Heart left ventricle (tissue), 16 donors: ENCODE measurements around the gene USP34. TPM values are rescaled to one million over a fixed set of nuclear protein-coding genes. Genes with fewer than 3 reads are reported as not detected.

Source experiments
- ATAC-seq, 4 donors: fragments of 200-7000 bp; cut with Tn5 transposase; one replicate each; pipeline ENCODE4 v1.9.1; 2020 to 2022; ENCODE audit warnings: moderate library complexity in 4 of 4, mild to moderate bottlenecking in 3 of 4, moderate number of reproducible peaks in 1 of 4
- DNase-seq, 5 donors: peaks; one replicate each; pipeline ENCODE4 v3.0.0-alpha.2; 2020
- H3K27ac ChIP-seq, 12 donors: fragments of 200-600 bp; sonication (generic) in 4 of 12; one replicate each; pipeline versions ENCODE4 v1.5.0 to v1.8.0; 2016 to 2022; ENCODE audit warnings: mild to moderate bottlenecking in 2 of 12
- H3K27me3 ChIP-seq, 9 donors: fragments of 200-600 bp; sonication (generic) in 2 of 9; one replicate each; pipeline versions ENCODE4 v1.5.1 to v1.8.0; 2016 to 2022; ENCODE audit warnings: mild to moderate bottlenecking in 3 of 9
- H3K36me3 ChIP-seq, 9 donors: fragments of 200-600 bp; sonication (generic) in 2 of 9; one replicate each; pipeline versions ENCODE4 v1.5.0 to v1.8.0; 2018 to 2022; ENCODE audit warnings: mild to moderate bottlenecking in 2 of 9
- H3K4me1 ChIP-seq, 12 donors: fragments of 200-600 bp; sonication (generic) in 4 of 12; one replicate each; pipeline versions ENCODE4 v1.5.0 to v1.8.0; 2016 to 2022; ENCODE audit warnings: mild to moderate bottlenecking in 3 of 12
- H3K4me3 ChIP-seq, 12 donors: fragments of 200-600 bp; sonication (generic) in 4 of 12; one replicate each; pipeline versions ENCODE4 v1.5.0 to v1.8.0; 2017 to 2022; ENCODE audit warnings: mild to moderate bottlenecking in 9 of 12, moderate library complexity in 4 of 12
- H3K9me3 ChIP-seq, 12 donors: fragments of 200-600 bp; sonication (generic) in 4 of 12; one replicate each; pipeline versions ENCODE4 v1.5.0 to v1.8.0; 2016 to 2022; ENCODE audit warnings: mild to moderate bottlenecking in 1 of 12
- CTCF ChIP-seq, 12 donors: fragments of 200-600 bp; sonication (generic) in 4 of 12; IDR thresholded peaks; one replicate each; pipeline versions ENCODE4 v1.5.0 to v1.8.0; 2018 to 2022; ENCODE audit warnings: antibody characterized with exemption in 12 of 12, mild to moderate bottlenecking in 5 of 12
- POLR2A ChIP-seq, 2 donors: fragments of 450-650 bp; IDR thresholded peaks; one replicate each; pipeline ENCODE4 v1.6.1; 2017; ENCODE audit warnings: antibody characterized with exemption in 2 of 2, mild to moderate bottlenecking in 2 of 2, moderate library complexity in 2 of 2
- WGBS, 4 donors: extraction: QIAGEN DNeasy Blood & Tissue Kit in 2 of 4; methylation state at CpG; one replicate each; pipeline versions ENCODE4 v1.1.5 to v1.1.7; 2013 to 2018; 5-methylcytosine and 5-hydroxymethylcytosine counted together
- intact Hi-C, 10 donors: fragments of 100-400 bp; cut with DNase I; formaldehyde crosslinking; loops; one replicate each; pipeline versions ENCODE4 v1.11.1 to v1.14.2; 2022
- polyA plus RNA-seq, 2 donors: library from polyadenylated mRNA; stranded (reverse); fragments of 200-250 nt; gene quantifications; one replicate each; pipeline ENCODE4 v1.2.3, GENCODE V29; 2013
- total RNA-seq, 9 donors: library from RNA; depleted of rRNA in 2 of 9; stranded (reverse); fragments of >200 nt in 2 of 9; fragmentation: NEBNext Ultra II Directional in 3 of 9; extraction: Animal tissue kit (Norgen Biotek cat#: 25700) in 3 of 9; gene quantifications; one replicate each; pipeline versions ENCODE4 v1.1.0 to v1.2.4, GENCODE V29; 2016 to 2023
- donor health status: ischemic (EF 13 %, LVEDD 7.1; RV severe dilation, severe dysfunction).
- donor health status: healthy with polysubstance abuse.
- donor health status: DM: no; HTN: yes; CAD: no.
- donor health status: DM: no; HTN: no; CAD: no.
- donor health status: ischemic (EF 25% LVEDD 6.9; RV normal size, moderate dysfunction).
- donor health status: ischemic (EF 25% LVEDD 5.7; RV mildly dilated, moderate dysfunction).
- donor health status: healthy.
- donor health status: DM: yes; HTN: yes; CAD: no.
- donor health status: ischemic (EF 35%, LVEDD 5.7; RV mildly dilated, moderate dysfunction).
- donor health status: nonischemic (EF 11% LVEDD 7.7; RV severe dilation, severe dysfunction).
- donor health status: DM: yes; HTN: yes; CAD: no.
- donor health status: PGD.
- donor health status: ischemic (EF 29% LVEDD 5.4; RV normal size, mild dysfunction).
- donor health status: nonischemic (EF 23%, LVEDD 6.1; RV moderate dilation, normal function).

The USP34 gene
- total and polyA plus RNA-seq, 11 donors = 33.3 to 82.8 (median 60.6) TPM

GRCh38 chr2:61432990-61433389, 37.9 kb downstream of the USP34 start:
- DNase-seq (no peak), ATAC-seq (no peak)
- Histone ChIP-seq H3K36me3 (no peaks in the 10 kb centered on the region), H3K4me1 (peaks cover 0 to 54% (median 29%) of the 10 kb centered on the region in 12 donors), H3K27ac (no peak overlapping the region), H3K4me3 (no peak overlapping the region), H3K27me3 (no peaks in the 10 kb centered on the region), H3K9me3 (peaks cover 0 to 26% (median 8%) of the 10 kb centered on the region in 12 donors)
- no peak for TF ChIP-seq POLR2A (IDR thresholded peaks at IDR 0.05)
- no peak for TF ChIP-seq CTCF (IDR thresholded peaks at IDR 0.05)
- intact Hi-C loops = no loop called here
- 97 to 100% (median 98%) methylated on average over 3 of the region's 3 CpGs for whole genome bisulfite sequencing, 4 donors

GRCh38 chr2:61431345-61431744, 39.5 kb downstream of the USP34 start:
- Histone ChIP-seq H3K36me3 (no peaks in the 10 kb centered on the region), H3K4me3 (no peak overlapping the region), H3K9me3 (peaks cover 0 to 14% (median 0%) of the 10 kb centered on the region in 12 donors), H3K27ac (no peak overlapping the region), H3K4me1 (peaks cover 0 to 59% (median 28%) of the 10 kb centered on the region in 12 donors), H3K27me3 (no peaks in the 10 kb centered on the region)
- ATAC-seq (no peak), DNase-seq (no peak)
- 96 to 98% (median 97%) methylated on average over 5 of the region's 5 CpGs for WGBS, 4 donors
- intact Hi-C loops = no loop called here
- no peak for TF ChIP-seq POLR2A (IDR thresholded peaks at IDR 0.05)
- TF ChIP-seq CTCF (IDR thresholded peaks at IDR 0.05) = no peak

GRCh38 chr2:61426267-61426897, 44.5 kb downstream of the USP34 start:
- WGBS, 4 donors = 69 to 76% (median 74%) methylated on average over 6 of the region's 6 CpGs
- intact Hi-C loops = loop anchor here in 1 of 10 donors (5.0 kb wide), 1 partner anchor 36 kb away; no protein-coding TSS in a partner anchor
- Histone ChIP-seq H3K36me3 (no peaks in the 10 kb centered on the region), H3K4me3 (no peak overlapping the region), H3K27me3 (no peaks in the 10 kb centered on the region), H3K27ac (no peak overlapping the region), H3K9me3 (peaks cover 0 to 4% (median 0%) of the 10 kb centered on the region in 12 donors), H3K4me1 (peaks cover 1 to 64% (median 27%) of the 10 kb centered on the region in 12 donors)
- DNase-seq = no peak
- TF ChIP-seq CTCF (IDR thresholded peaks at IDR 0.05) (peak in 10 of 12 donors; percentile 13 to 47 (median 33)), POLR2A (IDR thresholded peaks at IDR 0.05) (no peak)
- ATAC-seq = peak in 3 of 4 donors; percentile 35 to 75 (median 71)

- DNase-seq = no peak
- Histone ChIP-seq H3K36me3 (no peaks in the 10 kb centered on the region), H3K27ac (no peak overlapping the region), H3K4me1 (peaks cover 7 to 70% (median 31%) of the 10 kb centered on the region in 12 donors), H3K4me3 (no peak overlapping the region), H3K9me3 (peaks cover 0 to 4% (median 0%) of the 10 kb centered on the region in 12 donors), H3K27me3 (no peaks in the 10 kb centered on the region)
- ATAC-seq = peak in 2 of 4 donors; percentile 20 to 25
- WGBS, 4 donors = 78 to 89% (median 84%) methylated on average over 6 of the region's 6 CpGs
- TF ChIP-seq CTCF (IDR thresholded peaks at IDR 0.05) (no peak), POLR2A (IDR thresholded peaks at IDR 0.05) (no peak)
- intact Hi-C loops = loop anchor here in 1 of 10 donors (5.0 kb wide), 1 partner anchor 37 kb away; no protein-coding TSS in a partner anchor
Measured at GRCh38 chr2:61425605-61426155, 45.2 kb downstream of the USP34 start.
